GM21786 (cell line): ENCODE results near the gene CD80.

Experiments
- ATAC-seq: cut with Tn5 transposase; IDR thresholded peaks from one replicate; pipeline ENCODE4 v1.9.1; 2021; ENCODE audit not compliant: unreplicated experiment

CD80 gene

GRCh38 chr3:119550192-119550910 lies 9.1 kb downstream of the CD80 start:
- peak; percentile 32 for ATAC-seq

- no peak for ATAC-seq
Measured at GRCh38 chr3:119548341-119548740, 11.1 kb downstream of the CD80 start.

DNA sequence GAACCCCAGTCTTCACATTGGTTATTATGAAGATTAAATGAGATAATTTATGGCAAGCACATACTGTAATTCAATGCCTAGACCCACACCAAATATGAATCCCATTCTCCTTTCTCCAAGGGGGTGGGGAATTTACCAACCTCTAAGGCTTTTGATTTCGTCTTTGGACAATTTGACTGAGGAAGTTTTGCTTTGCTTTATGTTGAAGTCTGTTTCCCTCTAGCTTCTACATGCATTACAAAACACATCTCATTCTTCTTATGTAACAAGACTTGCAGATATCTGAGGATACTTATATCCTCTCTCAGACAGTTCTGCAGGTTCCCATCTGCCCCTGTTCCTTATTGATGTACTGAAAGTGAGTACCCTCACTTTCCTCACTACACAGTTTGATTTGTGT lies 12.2 kb downstream of the CD80 start:
- ATAC-seq = no peak

DNA sequence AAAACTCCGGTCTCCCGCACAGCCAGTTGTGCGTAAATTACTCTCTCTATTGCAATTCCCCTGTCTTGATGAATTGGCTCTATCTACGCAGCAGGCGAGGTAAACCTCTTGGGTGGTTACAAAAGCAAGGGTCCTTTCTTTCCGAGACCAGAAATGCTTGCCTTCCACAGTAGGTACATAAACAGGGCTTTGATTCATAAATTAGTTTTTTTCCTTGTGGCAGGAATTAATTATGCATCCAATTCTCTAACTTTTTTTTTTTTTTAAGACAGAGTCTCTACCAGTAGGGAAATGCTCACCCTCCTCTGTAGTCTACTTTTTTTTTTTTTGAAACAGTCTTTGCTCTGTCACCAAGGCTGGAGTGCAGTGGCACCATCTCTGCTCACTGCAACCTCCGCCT lies 16.3 kb downstream of the CD80 start:
- ATAC-seq = no peak

GRCh38 chr3:119542168-119542767 lies 17.1 kb downstream of the CD80 start:
- ATAC-seq = no peak

GRCh38 chr3:119541547-119541946 lies 17.9 kb downstream of the CD80 start:
- no peak for ATAC-seq

DNA sequence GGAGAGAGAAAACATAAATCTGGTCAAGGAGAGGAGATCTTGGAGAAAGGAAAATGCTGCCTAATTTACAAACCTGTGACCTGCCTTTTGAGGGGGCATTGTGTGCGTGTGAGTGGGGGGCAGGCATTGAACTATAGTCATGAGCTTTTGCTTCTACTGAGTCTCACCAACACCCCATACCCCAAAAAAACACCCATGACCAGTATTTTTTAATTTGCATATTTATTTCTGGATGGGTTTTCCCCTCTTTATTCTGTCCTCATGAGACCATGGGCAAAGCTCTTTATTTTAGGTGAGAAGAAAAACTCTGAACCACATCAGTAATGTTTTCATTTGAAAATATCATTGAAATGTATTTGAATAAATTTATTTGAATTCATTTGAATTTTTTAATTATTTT lies 20.6 kb downstream of the CD80 start:
- no peak for ATAC-seq

- no peak for ATAC-seq
Measured at GRCh38 chr3:119536757-119537156, 22.7 kb downstream of the CD80 start.

DNA sequence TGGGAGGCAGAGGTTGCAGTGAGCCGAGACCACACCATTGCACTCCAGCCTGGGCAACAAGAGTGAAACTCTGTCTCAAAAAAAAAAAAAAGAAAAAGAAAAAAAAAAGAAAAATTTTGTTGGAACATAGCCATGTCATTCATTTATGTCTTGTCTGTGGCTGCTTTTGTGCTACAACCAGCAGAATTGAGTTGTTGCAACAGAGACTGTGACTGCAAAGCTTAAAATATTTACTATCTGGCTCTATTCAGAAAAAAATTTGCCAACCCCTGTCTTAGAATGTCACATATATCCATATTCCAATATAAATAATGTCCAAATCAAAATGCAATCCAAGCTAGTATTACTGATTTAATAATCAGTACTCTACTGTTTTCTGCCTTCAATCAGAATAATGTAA lies 25.1 kb downstream of the CD80 start:
- no peak for ATAC-seq

DNA sequence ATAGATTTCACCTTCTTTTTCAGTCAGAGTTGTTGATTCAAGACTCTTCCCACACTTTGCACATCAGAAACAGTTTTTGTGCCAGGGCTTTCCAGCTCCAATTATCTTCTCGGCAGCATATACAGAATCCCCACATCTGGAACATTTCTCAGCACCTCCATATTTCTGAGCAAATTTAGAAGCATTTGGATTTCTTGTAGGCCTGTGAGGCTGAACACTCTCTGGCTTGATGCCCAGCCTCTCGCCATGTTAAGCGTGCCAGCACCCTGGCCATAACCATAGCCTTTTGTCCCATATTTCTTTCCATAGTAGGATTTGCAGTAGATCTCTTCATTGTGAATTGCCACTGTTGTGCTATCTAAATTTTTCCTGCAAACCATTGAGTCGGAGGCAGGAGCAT lies 28.3 kb downstream of the CD80 start:
- no peak for ATAC-seq

- no peak for ATAC-seq
Measured at GRCh38 chr3:119530456-119530855, 29.0 kb downstream of the CD80 start.

- no peak for ATAC-seq
Measured at GRCh38 chr3:119529883-119530282, 29.5 kb downstream of the CD80 start.

DNA sequence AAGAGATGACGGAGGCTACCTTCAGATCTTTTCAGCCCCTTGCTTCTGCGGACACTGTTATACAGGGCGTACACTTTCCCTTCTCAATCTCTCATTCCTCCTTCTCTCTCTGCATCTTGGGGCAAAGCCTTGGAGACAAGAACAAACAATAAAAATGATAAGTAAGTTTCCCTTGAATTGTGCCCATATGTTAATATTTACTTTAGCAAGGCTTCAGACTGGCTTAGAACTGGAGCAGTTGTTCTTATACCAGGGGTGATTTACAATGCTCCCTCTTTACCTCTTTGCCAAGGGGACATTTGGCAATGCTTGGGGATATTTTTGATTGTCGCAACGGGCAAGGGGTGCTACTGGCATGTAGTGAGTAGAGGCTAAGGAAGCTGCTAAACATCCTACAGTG lies 31.7 kb downstream of the CD80 start:
- no peak for ATAC-seq

DNA sequence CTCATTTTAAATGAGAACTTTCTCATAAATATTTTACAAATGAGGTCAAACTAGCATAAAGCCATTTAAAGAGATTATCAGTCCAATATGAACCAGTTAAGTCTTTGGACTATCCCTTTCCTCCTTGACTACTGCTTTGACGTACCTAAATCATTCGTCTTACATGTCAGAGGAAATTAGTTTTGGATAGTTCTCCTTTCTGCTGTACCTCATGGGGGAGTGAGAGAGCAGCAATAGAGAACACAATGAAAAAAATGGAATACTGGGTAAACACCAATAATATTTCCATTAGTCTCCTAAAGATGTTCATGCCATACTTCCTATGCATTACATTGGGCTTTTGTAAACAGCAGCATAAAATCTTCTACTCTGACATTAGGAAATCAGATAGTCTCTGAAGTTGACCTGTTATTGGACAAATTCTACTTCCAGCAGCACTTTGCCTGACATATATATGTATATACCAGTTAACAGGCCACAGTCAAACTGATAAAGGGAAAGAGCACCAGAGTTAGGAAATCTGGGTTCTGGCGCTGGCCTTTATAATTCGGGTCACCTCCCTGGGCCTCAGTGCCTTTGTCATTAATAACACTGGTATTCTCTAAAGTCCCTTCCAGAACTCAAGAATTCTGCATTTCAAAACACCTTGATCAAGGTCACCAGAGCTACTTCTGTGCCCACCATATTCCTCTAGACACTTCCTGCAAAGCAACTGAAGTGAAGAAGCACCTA lies 34.3 kb downstream of the CD80 start:
- ATAC-seq = no peak

DNA sequence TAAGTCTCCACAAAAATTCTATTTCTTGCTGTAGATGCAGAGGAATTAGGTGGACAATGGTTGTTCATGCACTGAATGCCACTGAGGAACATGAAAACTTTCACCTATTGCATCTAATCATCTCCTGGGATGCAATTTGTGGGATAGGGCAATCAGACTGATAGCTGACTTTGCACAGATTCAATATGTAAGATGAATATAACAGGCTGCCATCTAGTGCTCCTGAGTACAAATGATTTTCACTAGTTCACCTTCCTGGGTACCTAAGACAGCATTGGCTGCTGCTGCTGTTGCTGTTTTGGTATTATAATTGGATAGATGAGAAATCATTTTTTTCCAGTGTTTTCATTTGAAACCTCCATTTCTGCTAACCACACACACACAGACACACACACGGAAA lies 41.4 kb downstream of the CD80 start:
- ATAC-seq = no peak

- ATAC-seq = no peak
Measured at GRCh38 chr3:119517112-119517511, 42.3 kb downstream of the CD80 start.

GRCh38 chr3:119514637-119515036 lies 44.8 kb downstream of the CD80 start:
- no peak for ATAC-seq

- no peak for ATAC-seq
Measured at GRCh38 chr3:119510690-119511089, 48.7 kb downstream of the CD80 start.

DNA sequence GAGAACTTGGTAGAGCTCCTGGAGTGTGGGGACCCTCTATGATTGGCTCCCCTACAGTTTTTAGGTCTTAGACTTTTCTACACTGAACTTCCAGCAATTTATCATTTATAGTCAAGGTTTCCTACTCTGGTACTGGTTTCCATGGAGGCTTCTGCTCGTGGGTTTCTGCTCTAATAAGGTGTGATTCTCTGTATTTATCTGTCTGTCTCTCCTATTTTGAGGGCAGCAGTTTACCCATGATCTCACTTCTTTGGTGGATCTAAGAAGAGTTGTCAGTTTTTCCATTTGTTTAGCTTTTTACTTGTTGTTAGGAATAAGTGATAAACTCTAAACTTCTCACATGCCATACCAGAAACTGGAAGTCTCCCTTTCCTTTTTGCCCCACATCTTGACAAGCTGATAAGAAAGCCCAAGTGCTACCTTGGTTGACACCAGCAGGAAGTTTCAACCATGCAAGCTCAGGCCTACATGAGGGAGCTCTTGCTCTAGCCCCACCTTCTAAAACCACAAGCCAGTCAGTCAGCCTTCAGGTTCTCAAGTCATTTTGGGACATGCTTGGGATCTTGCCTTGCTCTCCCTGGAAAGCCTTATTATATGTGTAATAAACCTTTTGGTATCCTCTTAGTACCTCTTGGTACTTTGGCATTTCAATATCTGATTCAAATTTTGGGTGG lies 51.1 kb downstream of the CD80 start:
- ATAC-seq = peak; percentile 62

DNA sequence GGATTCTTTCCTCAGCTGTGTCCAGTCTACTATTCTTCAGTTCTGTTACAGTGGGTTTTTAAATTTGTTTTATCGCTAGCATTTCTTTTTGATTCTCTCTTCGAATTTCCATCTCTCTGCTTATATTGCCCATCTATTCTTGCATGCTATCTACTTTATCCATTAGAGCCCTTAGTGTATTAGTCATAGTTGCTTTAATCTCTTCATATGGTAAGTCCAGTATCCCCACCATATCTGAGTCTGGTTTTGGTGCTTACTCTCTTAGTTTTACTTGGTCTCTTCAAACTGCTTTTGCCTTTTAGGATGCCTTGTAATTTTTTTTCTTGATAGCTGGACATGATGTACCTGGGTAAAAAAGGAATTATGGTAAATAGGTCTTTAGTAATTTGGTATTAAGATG lies 52.0 kb downstream of the CD80 start:
- no peak for ATAC-seq

GRCh38 chr3:119506631-119507030 lies 52.8 kb downstream of the CD80 start:
- ATAC-seq = no peak

- no peak for ATAC-seq
Measured at GRCh38 chr3:119500901-119501300, 58.5 kb downstream of the CD80 start.
